ENCODE results near the gene GPRC5C. TPM values are rescaled to one million over a fixed set of nuclear protein-coding genes. Genes with fewer than 3 reads are reported as not detected.

The GPRC5C gene
- total and polyA plus RNA-seq, 2 of the 8 experiments (the other 6 are each of a cell fraction or from before 2014, with no cell fraction given): 18.3 to 55.8 TPM

GRCh38 chr17:74414510-74414909 is 17.4 kb upstream of the GPRC5C start:
- Histone ChIP-seq H3K14ac (ENCODE audit: insufficient read length) (no peak overlapping the region), H3K27ac (ENCODE audit: low read depth, low read length) (no peak overlapping the region), H4K8ac (ENCODE audit: extremely low read depth, insufficient read depth, low read length) (no peak overlapping the region), H3K79me2 (ENCODE audit: control insufficient read depth in 1 of 2, insufficient read depth in 2 of 2, low read length in 2 of 2) (no peaks in the 10 kb centered on the region), H3K9me3 (ENCODE audit: insufficient read depth in 2 of 2, low read depth in 1 of 2, low read length in 1 of 2) (0 out of 4 replicates have a peak, but pooled peaks cover 0 to 2% of the 10 kb centered on the region in 2 experiments), H2AFZ (ENCODE audit: low read length) (no peak overlapping the region), H3K18ac (ENCODE audit: extremely low read depth, low read length) (no peak overlapping the region), H4K20me1 (replicated peaks in 1 of 2; ENCODE audit: control insufficient read depth in 1 of 2, insufficient read depth in 2 of 2, low read length in 2 of 2) (no peaks in the 10 kb centered on the region), H2BK120ac (replicated peaks; ENCODE audit: low read depth, low read length) (no peak overlapping the region), H2AK5ac (ENCODE audit: low read depth, low read length) (no peak overlapping the region), H3K9ac (replicated peaks in 1 of 4; ENCODE audit: extremely low read depth in 1 of 4, low read depth in 3 of 4, low read length in 3 of 4) (no peak overlapping the region), H2BK15ac (ENCODE audit: low read length) (no peak overlapping the region), H4K91ac (replicated peaks; ENCODE audit: insufficient read length, low read length) (no peak overlapping the region), H2BK12ac (ENCODE audit: low read depth, low read length) (no peak overlapping the region), H3K27me3 (replicated peaks in 1 of 4; ENCODE audit: control insufficient read depth in 3 of 4, extremely low read depth in 1 of 4, insufficient read depth in 3 of 4, low read length in 3 of 4) (no peaks in the 10 kb centered on the region), H2BK5ac (ENCODE audit: low read depth, low read length) (no peak overlapping the region), H4K5ac (ENCODE audit: insufficient read length, low read depth, low read length) (no peak overlapping the region), H3K79me1 (ENCODE audit: low read depth, low read length) (no peaks in the 10 kb centered on the region), H3K56ac (replicated peaks; ENCODE audit: insufficient read length, low read depth, low read length) (no peak overlapping the region), H3K4me3 (ENCODE audit: extremely low read depth in 1 of 4, insufficient read depth in 2 of 4, low read depth in 3 of 4, low read length in 4 of 4) (no peak overlapping the region), H3K23ac (ENCODE audit: insufficient read length) (no peak overlapping the region), H3K23me2 (ENCODE audit: low read depth, low read length) (no peaks in the 10 kb centered on the region; the same call in 1 of the 2 replicates), H2BK20ac (ENCODE audit: low read length) (no peak overlapping the region), H3K36me3 (ENCODE audit: control insufficient read depth in 2 of 4, insufficient read depth in 4 of 4, low read length in 3 of 4) (0 out of 8 replicates have a peak, but pooled peaks cover 0 to 2% (median 0%) of the 10 kb centered on the region in 4 experiments), H3K4ac (replicated peaks; ENCODE audit: insufficient read length, low read depth, low read length) (no peak overlapping the region), H3K4me2 (ENCODE audit: insufficient read depth in 1 of 2, low read depth in 2 of 2, low read length in 2 of 2) (no peak overlapping the region), H3K4me1 (replicated peaks in 1 of 4; ENCODE audit: control insufficient read depth in 3 of 4, insufficient read depth in 4 of 4, low read length in 3 of 4) (peaks cover 0 to 10% (median 0%) of the 10 kb centered on the region in 4 experiments; a peak in 3 of 7 replicates)
- ChIA-PET POLR2A (ENCODE audit: partially characterized antibody) (interaction anchor here (1.5 to 2.0 kb wide), 2 partner anchors 15 to 86 kb away, joined by 3 to 7 read pairs; no protein-coding TSS in a partner anchor), CTCF (ENCODE audit: partially characterized antibody) (interaction anchor here (1.2 kb wide), 1 partner anchor 42 kb away, joined by 3 read pairs; no protein-coding TSS in a partner anchor)
- FAIRE-seq: no peak
- DNase-seq (ENCODE audit: low read depth in 1 of 2, low spot score in 2 of 2): no peak
- TF ChIP-seq PHF8 (conservative IDR thresholded peaks at IDR 0.05; ENCODE audit: low read depth, low read length): no peak
- TF ChIP-seq BACH1 (IDR thresholded peaks at IDR 0.05; ENCODE audit: low read length): no peak
- TF ChIP-seq TAF7 (optimal IDR thresholded peaks at IDR 0.05; ENCODE audit: borderline replicate concordance, low read depth, low read length): no peak
- TF ChIP-seq CHD2 (IDR thresholded peaks at IDR 0.05; ENCODE audit: low read length): no peak
- no peak for TF ChIP-seq KDM5A (IDR thresholded peaks at IDR 0.05; ENCODE audit: low read length)
- WGBS, 2 experiments (ENCODE audit: extremely low coverage in 1 of 2, insufficient coverage in 1 of 2, insufficient read length in 1 of 2, insufficient replicate concordance in 2 of 2, low coverage in 1 of 2, low lambda C conversion rate in 2 of 2, missing lambda C conversion rate in 1 of 2): 77% methylated on average over 3 of the region's 3 CpGs; no CpG with 5 or more reads in 1 of the 2 experiments
